NCI-H69 (cell line): ENCODE data around the gene AATK.

Source experiments
- DNase-seq: peaks from one replicate; lab custom pipeline; 2025; lab: John Stamatoyannopoulos, UW

Gene AATK

DNA sequence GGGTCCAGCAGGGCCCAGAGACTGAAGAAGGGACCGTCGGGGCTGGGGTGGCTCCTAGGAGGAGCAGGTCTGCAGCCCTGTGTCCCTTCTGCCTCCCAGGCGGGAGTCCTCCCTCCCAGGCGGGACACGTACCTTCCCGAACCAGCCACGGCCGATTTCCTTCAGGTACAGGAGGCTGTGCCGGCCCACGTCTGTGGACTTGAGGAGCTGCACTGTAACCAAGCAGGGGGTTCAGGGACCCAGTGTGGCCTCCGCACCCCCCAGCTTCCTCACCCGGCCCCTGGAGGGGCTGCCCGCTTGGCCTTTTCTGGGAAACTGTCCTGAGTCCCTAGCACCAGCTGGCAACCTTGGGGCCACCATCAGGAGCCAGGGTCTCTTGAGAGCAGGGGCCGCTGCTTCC lies 37.7 kb downstream of the AATK start:
- no peak for DNase-seq

DNA sequence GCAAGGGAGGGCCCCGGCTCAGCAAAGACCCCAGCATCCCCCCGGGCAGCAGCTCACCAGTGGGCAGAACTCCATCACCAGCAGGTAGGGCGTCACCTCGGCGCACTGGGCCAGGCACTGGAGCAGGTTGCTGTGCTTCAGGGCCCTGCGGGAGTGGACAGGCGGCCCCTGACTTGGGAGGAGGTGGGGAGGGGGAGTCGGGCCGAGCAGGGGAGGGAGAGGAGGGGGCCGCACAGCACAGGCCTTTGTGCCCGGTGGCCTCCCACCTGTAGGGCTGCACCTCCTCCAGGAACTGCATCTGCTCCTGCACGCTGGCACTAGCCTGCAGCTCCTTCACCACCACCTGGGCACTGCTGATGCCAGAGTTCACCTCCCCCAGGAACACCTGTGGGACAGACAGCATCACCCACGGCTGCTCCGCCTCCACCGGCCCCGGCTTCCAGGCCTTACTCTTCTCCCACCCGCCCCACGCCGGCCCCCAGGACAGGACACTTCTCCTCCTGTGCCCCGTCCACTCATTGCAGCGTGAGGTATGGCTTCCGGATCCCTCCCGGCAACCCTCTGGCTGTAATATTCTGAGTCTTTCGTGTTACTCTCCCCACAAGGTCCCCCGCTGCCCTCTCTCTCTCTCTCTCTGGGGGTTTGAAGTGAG lies 38.4 kb downstream of the AATK start:
- peak; percentile 44 for DNase-seq

DNA sequence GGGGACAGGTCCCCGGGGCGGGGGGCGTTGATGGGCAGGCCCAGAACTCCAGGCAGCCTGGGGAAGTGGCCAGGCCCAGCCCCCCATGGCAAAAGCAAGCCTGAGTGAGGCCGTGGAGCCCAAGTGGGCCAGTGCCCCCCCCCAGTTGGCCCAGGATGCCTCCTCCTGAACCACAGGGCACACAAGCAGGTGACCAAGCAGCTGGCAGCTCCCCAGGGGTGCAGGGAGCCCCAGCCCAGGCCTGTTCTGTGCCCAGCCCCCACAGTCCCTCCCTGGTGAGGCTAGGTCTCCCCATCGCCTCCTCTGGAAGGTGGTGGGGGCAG lies 38.9 kb downstream of the AATK start:
- no peak for DNase-seq

DNA sequence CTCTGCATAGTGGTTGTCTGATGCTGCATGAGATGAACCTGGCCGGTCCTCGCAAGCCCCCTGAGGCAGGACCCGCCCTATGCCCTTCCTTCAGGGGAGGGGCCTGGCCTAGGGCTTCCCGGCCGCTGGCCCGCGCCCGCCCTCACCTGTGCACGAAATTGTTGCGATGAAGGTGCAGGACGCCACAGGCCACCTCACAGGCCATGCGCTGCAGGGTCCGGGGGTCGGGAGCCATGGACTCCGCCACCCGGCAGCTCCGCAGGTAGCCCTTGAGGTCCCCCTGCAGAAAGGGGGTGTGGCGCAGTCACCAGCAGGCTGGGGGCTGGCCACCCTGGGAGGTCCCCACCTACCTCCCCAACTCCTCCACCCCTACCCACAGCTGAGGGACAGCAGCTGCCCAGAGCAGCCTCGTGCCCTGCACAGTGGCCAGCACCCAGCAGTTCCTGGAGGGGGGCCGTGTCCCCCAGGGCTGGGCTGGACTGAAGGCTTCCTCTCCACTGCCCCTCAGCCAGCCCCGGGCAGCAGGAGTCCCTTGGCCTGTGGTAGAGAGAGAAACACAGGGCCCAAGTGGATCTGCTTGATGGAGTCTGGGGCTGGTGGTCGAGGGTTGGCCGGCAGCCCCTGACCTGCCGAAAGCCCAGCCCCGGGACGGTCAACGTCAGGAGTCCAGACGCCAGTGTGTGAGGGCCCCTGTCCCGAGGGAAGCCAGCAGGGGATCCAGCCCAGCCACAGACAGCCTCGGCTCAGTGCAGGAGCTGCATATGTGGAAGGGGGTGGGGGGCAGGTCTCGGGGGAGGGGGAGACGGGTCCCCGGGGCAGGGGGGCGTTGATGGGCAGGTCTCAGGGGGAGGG lies 39.5 kb downstream of the AATK start:
- DNase-seq, result no peak

DNA sequence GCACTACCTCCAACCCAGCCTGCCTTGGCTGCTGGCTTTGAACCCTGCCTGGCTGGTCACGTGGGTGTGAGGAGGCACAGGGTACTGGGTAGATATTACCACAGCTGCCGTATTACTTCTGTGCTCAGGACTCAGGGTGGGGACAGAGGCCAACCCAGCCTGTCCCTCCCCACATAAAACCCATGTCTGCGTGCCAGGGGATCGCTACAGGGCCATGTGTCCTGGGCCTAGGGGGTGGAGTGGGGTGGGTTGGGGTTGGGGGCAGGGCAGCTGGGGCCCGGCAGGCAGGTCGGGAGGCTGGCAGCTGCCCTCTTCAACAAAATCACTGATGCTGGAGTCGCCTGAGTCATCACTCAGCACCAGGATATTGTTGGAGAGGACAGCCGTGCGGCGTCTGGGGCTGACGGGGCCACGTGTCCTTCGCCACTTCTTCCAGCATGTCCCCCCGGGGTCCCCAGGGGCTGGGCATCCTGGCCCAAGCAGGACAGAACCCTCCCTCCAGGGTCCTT lies 40.4 kb downstream of the AATK start:
- DNase-seq, result peak; percentile 27

DNA sequence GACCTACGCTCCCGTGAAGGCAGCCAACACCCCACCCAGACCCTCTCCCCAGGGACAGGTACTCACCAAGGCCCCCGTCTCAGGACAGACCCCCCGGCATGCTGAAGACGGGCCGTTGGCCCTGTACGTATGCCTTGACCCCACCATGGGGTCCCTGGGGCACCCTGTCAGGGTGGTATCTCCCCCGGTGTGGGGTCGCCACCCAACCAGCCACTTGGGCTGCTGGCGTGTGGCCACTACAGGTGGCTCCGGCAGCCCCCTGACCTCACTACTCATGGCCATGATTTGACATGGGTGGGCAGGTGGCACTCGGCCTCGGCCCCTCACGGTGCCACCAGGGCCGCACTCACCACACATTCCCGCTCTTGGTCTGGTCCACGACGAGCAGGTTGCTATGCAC lies 41.6 kb downstream of the AATK start:
- no peak for DNase-seq

DNA sequence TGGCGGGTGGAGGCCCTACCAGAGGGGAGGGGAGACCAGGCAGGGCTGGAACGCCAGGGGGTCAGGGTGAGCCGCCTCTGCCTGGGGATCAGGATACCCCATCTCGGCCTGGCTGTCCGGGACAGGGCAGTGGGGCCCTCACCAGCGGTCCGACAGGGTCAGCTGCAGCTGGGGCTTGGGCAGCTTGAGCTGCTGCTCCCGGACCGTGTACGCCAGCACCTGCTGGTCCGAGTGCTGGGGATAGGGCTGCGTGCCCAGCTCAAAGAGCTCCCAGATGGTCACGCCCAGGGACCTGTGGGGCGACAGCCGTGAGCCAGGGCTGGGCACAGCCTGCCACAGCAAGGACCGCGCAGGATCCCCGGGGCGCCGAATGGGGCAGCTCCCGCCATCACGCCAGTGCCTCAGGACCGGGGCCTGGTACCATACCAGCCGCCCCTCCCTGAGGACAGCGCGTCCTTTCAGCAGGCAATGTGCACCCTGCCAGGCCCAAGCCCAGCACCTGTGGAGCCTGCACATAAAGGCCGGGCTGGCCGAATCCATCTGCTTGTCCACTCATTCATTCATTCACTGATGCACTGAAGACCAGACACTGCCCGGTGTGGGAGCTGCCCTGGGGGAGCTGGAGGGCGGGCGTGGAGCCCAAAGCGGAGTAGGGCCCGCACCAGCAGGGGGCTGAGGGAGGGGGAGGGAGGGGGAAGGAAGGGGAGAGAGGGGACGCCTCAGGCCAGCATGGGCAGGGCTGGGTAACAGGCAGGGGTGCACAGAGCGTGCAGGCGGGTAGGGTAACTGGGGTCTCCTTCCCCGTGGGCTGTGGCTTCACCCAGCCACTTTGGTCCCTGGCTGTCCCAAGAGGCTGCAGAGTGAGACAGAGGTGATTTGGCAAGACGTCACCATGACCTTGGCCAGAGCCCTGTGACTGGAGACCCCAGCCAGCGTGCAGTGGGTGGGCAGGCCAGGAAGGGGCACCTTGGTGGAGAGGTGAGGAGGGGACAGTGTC lies 42.7 kb downstream of the AATK start:
- no peak for DNase-seq

DNA sequence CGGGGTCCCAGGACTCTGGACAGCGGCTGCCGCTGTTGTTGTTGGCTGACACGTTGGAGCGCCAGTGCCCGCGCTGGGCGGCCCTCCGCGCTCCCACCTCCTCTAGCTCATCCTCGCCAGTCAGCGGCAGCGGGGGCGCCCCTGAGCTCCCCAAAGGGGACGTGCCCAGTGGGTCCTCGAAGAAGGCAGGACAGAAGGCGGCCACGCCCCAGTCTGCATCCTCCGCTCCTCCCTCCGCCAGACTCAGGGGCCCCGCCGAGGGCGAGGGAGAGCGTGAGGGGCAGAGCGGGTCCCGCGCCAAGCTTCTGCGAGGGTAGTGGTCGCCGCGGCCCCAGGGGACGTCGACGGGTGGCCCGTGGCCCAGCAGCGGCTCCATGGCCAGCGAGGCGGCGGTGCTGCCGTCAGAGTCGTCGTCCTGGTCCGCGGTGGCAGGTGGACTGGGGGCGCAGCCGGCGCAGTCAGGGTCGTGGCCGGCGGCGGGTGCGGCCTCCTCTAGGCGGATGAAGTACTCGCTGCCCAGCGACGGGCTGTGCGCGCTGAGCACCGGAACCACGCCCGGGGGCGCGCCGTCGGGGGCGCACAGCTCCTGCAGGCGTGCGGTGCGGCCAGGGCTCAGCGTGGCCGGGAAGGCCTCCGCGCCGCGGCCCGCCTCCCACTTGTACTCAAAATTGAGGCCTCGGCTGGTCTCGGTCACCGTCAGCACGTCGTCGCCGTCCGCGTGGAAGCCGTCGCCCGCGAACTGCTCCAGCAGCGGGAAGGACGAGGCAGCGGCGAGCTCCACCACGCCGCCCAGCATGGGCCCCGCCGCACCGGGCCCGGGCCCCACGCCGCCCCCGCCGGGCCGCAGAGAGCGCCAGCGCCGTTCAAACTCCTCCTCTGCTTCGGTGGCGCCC lies 43.9 kb downstream of the AATK start:
- no peak for DNase-seq

DNA sequence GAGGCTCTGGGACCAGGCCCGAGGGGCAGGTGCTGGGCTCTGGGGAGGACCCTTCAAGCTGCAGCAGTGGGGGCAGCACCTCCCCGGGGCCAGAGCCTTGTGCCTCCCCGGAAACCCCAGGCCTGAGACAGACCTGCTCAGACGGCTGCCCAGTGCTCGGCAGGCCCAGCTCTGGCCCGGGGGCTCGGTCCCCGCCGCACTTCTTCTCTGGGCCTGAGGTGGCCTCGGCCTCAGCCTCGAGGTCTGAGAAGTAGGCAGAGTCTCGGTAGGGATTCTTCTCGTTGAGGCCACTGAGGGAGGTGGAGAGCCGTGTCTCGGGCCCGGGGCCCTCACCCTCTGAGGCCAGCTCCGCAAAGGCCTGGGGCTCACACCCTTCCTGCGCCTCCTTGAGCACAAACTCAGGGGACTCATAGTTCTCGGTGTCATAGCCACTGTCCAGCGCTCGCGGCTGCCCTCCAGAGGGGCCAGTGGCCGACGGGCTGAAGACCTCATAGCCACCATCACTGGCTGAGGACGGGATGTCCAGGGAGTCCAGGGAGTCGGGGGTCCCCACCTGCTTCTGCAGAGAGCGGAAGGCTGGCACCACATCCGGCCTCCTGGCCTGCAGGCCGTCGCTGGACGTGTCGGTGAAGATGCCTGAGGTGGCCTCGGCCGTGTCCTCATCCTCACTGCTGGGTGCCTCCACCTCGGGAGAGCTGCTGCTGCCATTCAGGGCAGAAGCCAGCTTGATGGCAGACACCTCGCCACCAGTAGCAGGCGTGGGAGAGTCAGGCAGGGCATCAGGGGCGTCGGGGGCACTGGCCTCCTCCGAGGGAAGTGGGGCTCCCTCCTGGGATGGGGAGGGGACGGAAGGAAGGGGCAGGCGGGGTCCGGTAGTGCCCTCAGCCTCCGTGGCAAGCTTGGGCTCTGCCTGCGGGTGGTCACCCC lies 45.1 kb downstream of the AATK start:
- DNase-seq, result no peak

DNA sequence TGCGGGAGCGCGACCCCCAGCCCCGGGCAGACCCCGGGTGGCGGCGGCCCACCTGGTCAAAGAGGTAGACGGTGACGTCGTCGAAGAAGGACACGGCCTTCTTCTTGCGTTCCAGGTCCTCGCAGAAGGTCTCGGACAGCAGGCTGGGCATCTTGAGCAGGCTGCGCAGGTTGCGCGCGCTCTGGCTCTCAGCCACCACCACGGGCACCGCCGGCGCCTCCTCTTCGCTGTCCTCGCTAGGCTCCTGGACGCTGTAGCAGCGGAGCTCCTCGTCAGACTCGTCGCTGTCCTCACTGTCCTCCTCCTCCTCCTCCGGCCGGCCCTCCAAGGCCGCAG lies 45.9 kb downstream of the AATK start:
- DNase-seq, result peak; percentile 60

DNA sequence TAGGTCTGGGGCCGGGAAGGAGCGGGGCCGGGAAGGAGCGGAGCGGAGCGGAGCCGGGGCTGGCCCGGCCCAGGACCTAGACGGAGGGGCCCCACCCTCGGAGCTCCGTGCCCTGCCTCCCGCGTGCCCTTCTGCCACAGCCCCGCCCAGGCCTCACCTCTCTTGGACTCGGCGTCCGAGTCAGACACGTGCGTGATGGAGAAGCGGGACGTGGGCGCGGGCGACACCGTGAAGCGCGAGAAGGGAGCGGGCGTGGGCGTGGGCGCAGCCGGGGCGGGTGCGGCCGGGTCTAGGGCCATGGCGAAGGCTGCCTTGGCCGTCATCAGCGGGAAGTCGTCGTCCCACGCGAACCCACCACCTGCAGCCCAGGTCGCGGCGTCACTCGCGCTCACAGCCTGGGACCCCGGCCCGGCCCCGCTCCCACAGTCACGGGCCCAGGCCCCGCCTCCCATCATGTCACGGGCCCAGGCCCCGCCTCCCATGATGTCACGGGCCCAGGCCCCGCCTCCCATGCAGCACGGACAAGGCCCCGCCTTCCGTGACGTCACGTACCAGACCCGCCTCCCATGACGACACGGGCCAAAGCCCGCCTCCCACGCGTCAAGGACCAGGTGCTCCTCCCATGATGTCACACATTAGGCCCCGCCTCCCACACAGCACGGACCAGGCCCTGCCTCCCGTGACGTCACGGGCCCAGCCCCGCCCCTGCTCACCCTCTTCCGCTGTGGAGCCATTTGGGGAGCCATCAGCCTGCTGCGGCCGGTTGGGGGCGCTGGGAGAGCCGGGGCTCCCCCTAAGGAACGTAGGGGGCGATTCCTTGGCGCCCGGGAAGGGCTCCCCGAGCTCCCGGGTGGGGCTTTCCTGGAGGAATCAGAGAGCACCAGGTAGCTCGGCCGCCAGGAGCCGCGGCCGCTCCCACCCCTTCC lies 46.5 kb downstream of the AATK start:
- peak; percentile 96 for DNase-seq

DNA sequence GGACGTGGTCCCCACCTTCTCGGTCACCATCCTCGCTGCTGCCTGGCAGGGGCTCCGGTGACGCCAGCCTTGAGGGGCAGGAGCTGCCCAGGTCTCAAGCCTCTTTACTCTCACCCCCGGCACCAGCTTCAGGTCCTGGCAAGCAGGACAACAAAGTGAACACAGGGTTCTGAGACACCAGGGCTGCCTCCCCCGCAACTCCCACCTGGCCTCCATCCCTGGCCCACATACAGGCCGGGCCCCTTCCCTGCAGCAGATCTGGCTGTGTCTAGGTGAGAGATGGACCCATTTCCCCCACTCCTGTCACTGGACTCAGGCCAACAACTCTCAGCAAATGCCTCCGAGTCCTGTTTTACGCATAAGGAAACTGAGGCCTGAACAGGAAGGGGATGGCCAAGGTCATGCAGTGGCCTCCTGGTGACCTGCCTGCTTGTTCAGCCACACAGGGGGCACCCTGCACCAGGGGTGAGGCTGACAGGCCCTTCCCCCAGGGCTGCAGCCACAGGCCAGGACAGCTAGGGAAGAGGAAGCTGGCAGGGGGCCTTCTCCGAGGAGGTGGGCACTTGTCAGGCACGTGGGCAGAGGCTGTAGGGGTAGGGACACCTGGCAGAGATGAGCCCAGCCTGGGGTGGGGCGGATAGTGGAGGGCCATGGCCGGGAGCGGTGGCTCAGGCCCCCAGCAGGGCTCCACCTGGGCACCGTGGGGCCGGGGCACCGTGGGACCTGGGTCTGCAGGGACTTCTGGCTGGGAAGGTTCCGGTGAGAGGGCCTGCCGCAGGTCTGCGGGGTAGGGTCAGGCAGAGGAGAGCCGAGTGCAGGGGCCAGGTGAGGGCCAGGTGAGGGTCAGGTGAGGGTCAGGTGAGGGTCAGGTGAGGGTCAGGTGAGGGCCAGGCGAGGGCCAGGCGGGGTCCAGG lies 47.5 kb downstream of the AATK start:
- DNase-seq, result peak; percentile 39

DNA sequence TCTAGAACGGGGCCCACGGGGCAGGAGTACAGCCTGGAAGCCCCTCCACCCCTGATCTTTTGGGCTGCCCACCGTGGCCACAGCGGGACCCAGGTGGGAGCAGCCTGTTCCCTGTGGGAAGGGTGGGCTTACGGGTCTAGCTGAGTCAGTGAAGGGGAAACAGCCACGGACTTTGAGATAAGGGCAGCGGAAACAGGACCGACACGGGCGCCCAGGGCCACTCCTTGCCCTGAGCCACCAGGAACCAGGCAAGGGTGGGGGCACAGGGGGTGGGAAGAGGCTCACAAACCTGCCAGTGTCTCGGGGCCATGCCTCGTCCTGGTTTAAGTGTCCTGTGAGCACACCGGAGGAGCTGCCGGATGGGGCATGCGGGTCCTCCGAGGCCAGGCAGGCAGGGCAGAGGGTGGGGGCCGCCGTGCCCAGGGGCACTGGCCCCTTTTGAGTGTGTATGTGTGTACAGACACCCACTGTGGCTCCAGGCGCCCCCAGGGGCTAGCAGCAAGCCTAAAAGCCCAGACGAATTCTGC lies 48.3 kb downstream of the AATK start:
- DNase-seq, result no peak

DNA sequence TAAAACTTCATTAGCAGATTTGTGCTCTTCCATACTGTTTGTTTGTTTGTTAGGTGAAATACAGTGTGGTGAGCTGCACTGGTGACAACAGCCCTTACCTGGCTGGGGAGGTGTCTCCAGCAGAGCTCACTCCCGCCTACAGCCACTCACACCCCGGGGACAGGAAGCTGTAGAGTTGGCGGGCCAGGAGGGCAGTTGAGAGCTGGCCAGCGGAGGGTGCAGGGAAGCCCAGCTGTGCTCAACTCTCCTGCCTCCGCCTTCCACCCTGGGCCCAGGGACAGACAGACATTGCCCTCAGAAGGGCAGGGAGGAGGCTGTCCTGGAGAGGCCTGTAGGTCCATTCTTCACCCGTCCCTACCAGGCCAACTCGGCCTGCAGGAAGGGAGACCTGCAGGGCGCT lies 49.3 kb downstream of the AATK start:
- peak; percentile 37 for DNase-seq

DNA sequence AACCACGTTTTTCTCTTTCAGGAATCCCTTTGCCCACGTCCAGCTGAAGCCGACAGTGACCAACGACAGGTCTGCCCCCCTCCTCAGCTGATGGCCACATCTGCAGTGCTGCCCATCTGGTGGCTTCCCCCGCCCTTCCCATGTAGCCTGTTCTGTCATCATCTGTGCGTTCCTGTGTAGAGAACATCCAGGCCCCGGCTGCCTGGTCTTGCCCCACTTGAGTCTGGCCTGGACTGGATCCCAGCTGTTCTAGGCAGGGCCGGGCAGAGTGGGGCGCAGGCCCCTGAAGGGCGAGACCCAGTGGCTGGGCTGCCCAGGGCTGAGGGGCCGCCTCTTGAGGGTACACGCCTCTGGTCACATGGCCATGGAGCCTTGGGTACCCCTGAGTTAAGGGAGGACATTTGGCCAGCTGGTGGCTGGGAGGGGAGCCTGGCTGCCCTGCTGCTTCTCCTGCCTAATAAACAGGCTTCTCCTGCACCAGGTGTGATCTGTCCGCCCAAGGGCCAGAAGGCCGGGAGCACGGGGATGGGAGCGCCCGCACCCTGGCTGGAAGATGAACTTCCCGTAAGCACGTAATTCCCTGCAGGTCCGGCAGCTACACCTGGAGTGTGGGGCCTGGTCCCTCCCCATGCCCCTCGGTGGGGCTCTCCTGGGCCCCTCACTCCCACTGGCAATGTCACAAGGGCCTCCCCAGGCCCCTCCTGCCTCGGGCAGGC lies 50.1 kb downstream of the AATK start:
- no peak for DNase-seq

DNA sequence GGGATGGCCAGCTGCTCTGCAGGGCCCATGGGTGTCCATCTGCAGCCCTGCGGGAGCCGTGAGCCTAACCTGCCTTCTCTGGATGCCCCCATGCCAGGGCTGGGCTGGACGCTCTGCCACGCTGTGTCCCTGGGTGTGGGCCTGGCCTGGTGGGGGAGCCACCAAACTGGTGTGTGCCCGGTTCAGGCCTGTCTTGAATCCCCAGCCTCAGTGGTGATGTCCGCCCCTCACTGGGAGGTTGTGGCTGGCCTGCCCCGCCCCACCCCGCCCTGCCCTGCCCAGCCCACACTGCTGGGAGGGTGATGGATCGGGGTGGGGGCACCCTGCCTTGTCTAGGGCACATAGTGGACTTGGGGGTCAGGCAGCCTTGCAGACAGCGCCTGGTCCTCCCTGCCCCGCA lies 50.8 kb downstream of the AATK start:
- no peak for DNase-seq
